Neural cell (in vitro differentiated cells): ENCODE results near the gene QKI. TPM values are rescaled to one million over a fixed set of nuclear protein-coding genes. Genes with fewer than 3 reads are reported as not detected.

Experiments
- H2AFZ ChIP-seq: fragments of 200-600, 300-800 bp; sonication (generic), shearing (Covaris generic); 2 replicates; pipeline ENCODE4 v1.6.0; 2014; ENCODE audit warnings: low read depth, mild to moderate bottlenecking, antibody characterized with exemption, low read length, moderate library complexity
- H3F3A ChIP-seq: fragments of 200-600 bp; shearing (Covaris generic); 2 replicates; pipeline ENCODE4 v1.6.1; 2016; ENCODE audit warnings: mild to moderate bottlenecking, moderate library complexity, mixed read lengths, antibody characterized with exemption, low read length; ENCODE audit not compliant: insufficient read depth, poor library complexity, severe bottlenecking
- H3K27ac ChIP-seq: fragments of 200-600, 300-800 bp; sonication (generic), shearing (Covaris generic); 2 replicates; pipeline ENCODE4 v1.5.1; 2014; ENCODE audit warnings: mild to moderate bottlenecking, low read length, moderate library complexity
- H3K27me3 ChIP-seq: fragments of 300-800, 200-600 bp; sonication (generic), shearing (Covaris generic); 2 replicates; pipeline ENCODE4 v1.6.0; 2014; ENCODE audit warnings: mild to moderate bottlenecking, low read depth, low read length, moderate library complexity; ENCODE audit not compliant: insufficient read depth
- H3K36me3 ChIP-seq: fragments of 300-800, 200-600 bp; sonication (generic), shearing (Covaris generic); 2 replicates; pipeline ENCODE4 v1.5.1; 2014; ENCODE audit warnings: mild to moderate bottlenecking, antibody characterized with exemption, low read length, moderate library complexity; ENCODE audit not compliant: insufficient read depth
- H3K4me2 ChIP-seq: fragments of 300-800, 200-600 bp; sonication (generic), shearing (Covaris generic); 2 replicates; pipeline ENCODE4 v1.6.0; 2014; ENCODE audit warnings: mild to moderate bottlenecking, low read length
- H3K4me3 ChIP-seq: fragments of 300-800, 200-600 bp; sonication (generic), shearing (Covaris generic); 2 replicates; pipeline ENCODE4 v1.5.1; 2014; ENCODE audit warnings: mild to moderate bottlenecking, low read length, moderate library complexity
- H3K79me2 ChIP-seq: fragments of 200-600 bp; shearing (Covaris generic); replicated peaks from 2 replicates; pipeline ENCODE4 v1.6.0; 2014; ENCODE audit warnings: mild to moderate bottlenecking, low read length, moderate library complexity; ENCODE audit not compliant: insufficient read depth
- H3K9ac ChIP-seq: fragments of 300-800, 200-600 bp; sonication (generic), shearing (Covaris generic); 2 replicates; pipeline ENCODE4 v1.6.1; 2016; ENCODE audit warnings: mild to moderate bottlenecking, low read length, mixed read lengths
- H3K9me2 ChIP-seq: fragments of 200-600 bp; shearing (Covaris generic); 2 replicates; pipeline ENCODE4 v1.6.1; 2016; ENCODE audit warnings: mild to moderate bottlenecking, low read length, mixed read lengths; ENCODE audit not compliant: insufficient read depth
- H3K9me3 ChIP-seq: fragments of 200-600, 300-800 bp; sonication (generic), shearing (Covaris generic); 2 replicates; pipeline ENCODE4 v1.6.1; 2016; ENCODE audit warnings: mild to moderate bottlenecking, mixed run types, low read length, moderate library complexity, mixed read lengths
- H4K20me1 ChIP-seq: fragments of 200-600 bp; shearing (Covaris generic); 2 replicates; pipeline ENCODE4 v1.6.1; 2016; ENCODE audit warnings: mild to moderate bottlenecking, mixed run types; ENCODE audit not compliant: insufficient read depth
- CTCF ChIP-seq: fragments of 450-650 bp; IDR thresholded peaks from 2 replicates; pipeline ENCODE4 v1.5.1; 2014; ENCODE audit warnings: antibody characterized with exemption, mild to moderate bottlenecking, moderate library complexity; ENCODE audit not compliant: poor library complexity, severe bottlenecking
- EP300 ChIP-seq: fragments of 450-650 bp; conservative IDR thresholded peaks from 2 replicates; pipeline ENCODE4 v1.6.1; 2014; ENCODE audit warnings: antibody characterized with exemption, mild to moderate bottlenecking, moderate library complexity; ENCODE audit not compliant: poor library complexity, severe bottlenecking
- EZH2 ChIP-seq: fragments of 200-600, 300-800 bp; shearing (Covaris generic), sonication (generic); IDR thresholded peaks from 2 replicates; pipeline ENCODE4 v1.6.1; 2014; ENCODE audit warnings: antibody characterized with exemption, low read length, borderline replicate concordance, mild to moderate bottlenecking; ENCODE audit not compliant: insufficient read depth, poor library complexity, severe bottlenecking
- MXI1 ChIP-seq: fragments of 450-650 bp; conservative IDR thresholded peaks from 2 replicates; pipeline ENCODE4 v1.6.1; 2014; ENCODE audit warnings: antibody characterized with exemption, mild to moderate bottlenecking; ENCODE audit not compliant: poor library complexity, severe bottlenecking
- POLR2AphosphoS5 ChIP-seq: IDR thresholded peaks from 2 replicates; pipeline ENCODE4 v1.6.1; 2012
- RAD21 ChIP-seq: fragments of 450-650 bp; conservative IDR thresholded peaks from 2 replicates; pipeline ENCODE4 v1.6.1; 2014; ENCODE audit warnings: antibody characterized with exemption, mild to moderate bottlenecking, moderate library complexity
- REST ChIP-seq: IDR thresholded peaks from 2 replicates; pipeline ENCODE4 v1.6.1; 2012; ENCODE audit warnings: borderline replicate concordance
- SMC3 ChIP-seq: fragments of 450-650 bp; conservative IDR thresholded peaks from 2 replicates; pipeline ENCODE4 v1.6.1; 2014; ENCODE audit warnings: antibody characterized with exemption, mild to moderate bottlenecking, moderate library complexity; ENCODE audit not compliant: poor library complexity
- TAF1 ChIP-seq: IDR thresholded peaks from 2 replicates; pipeline ENCODE4 v1.6.1; 2012; ENCODE audit warnings: low read depth
- polyA plus RNA-seq: library from polyadenylated mRNA; depleted of rRNA; stranded (reverse); fragments of >200 nt; gene quantifications from 2 replicates; pipeline ENCODE4 v1.2.3, GENCODE V29; 2014

Gene QKI
- polyA plus RNA-seq, 1 donor from 2014 or later = 39.0 TPM

- Histone ChIP-seq H3K36me3 (peaks cover 6% of the 10 kb centered on the region), H3K4me3 (no peak overlapping the region), H3K27me3 (no peaks in the 10 kb centered on the region), H3K9me2 (no peaks in the 10 kb centered on the region), H4K20me1 (no peaks in the 10 kb centered on the region), H3K79me2 (peaks cover 48% of the 10 kb centered on the region), H3F3A (no peaks in the 10 kb centered on the region), H3K9ac (no peak overlapping the region), H2AFZ (no peak overlapping the region), H3K27ac (no peak overlapping the region), H3K4me2 (no peak overlapping the region), H3K9me3 (no peaks in the 10 kb centered on the region)
- TF ChIP-seq EP300 (no peak), POLR2AphosphoS5 (no peak), CTCF (no peak)
These were observed 145.1 kb downstream of the QKI start for GRCh38 chr6:163559661-163560060.

- no peaks in the 10 kb centered on the region for H3F3A ChIP-seq
- H4K20me1 ChIP-seq = no peaks in the 10 kb centered on the region
- H3K27ac ChIP-seq = no peak overlapping the region
- H3K36me3 ChIP-seq = peaks cover 14% of the 10 kb centered on the region
- no peak for TF ChIP-seq EZH2
- TF ChIP-seq TAF1 = no peak
- no peak for TF ChIP-seq MXI1
- TF ChIP-seq CTCF = no peak
- TF ChIP-seq SMC3 = no peak
- TF ChIP-seq REST = no peak
- no peak for TF ChIP-seq POLR2AphosphoS5
- TF ChIP-seq RAD21 = no peak
- no peak for TF ChIP-seq EP300
- H3K9me2 ChIP-seq = no peaks in the 10 kb centered on the region
- H3K79me2 ChIP-seq = peaks cover 29% of the 10 kb centered on the region
- no peak overlapping the region for H2AFZ ChIP-seq
- H3K9me3 ChIP-seq = no peaks in the 10 kb centered on the region
- H3K27me3 ChIP-seq = no peaks in the 10 kb centered on the region
- no peak overlapping the region for H3K4me2 ChIP-seq
- no peak overlapping the region for H3K9ac ChIP-seq
- no peak overlapping the region for H3K4me3 ChIP-seq
These were observed 148.8 kb downstream of the QKI start for GRCh38 chr6:163563318-163563717.
